Stimulated activated CD4-positive, alpha-beta T cell treated with anti-CD3 and anti-CD28 coated beads, TNF-alpha, amount 100 ng/mL, for 4 hours (primary cell): ENCODE data around the gene TEX35.

ENCODE experiments used
- DNase-seq, 3 experiments: peaks; one replicate each; pipeline ENCODE4 v3.0.0-alpha.2; 2020; ENCODE audit warnings: low read depth in 3 of 3

The TEX35 gene

DNA sequence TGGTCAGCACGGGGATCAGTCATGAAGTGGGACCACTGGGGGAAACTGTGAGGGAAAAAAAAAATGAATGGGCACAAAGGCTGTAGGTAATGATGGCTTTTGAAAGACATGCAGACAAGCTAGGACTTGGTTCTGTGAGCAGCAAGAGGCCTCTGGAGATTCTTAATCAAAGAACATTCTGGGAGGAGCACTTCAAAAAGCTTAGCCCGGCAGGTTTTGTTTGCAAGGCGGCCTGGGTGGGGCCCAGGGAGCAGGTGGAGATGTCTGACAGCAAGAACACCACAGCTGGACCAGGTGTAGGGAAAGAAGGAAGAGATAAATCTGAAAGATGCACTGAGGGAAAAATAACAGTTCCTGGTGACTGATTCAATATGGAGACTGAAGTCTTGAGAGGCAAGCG is 6.0 kb downstream of the TEX35 start:
- no peak for DNase-seq

DNA sequence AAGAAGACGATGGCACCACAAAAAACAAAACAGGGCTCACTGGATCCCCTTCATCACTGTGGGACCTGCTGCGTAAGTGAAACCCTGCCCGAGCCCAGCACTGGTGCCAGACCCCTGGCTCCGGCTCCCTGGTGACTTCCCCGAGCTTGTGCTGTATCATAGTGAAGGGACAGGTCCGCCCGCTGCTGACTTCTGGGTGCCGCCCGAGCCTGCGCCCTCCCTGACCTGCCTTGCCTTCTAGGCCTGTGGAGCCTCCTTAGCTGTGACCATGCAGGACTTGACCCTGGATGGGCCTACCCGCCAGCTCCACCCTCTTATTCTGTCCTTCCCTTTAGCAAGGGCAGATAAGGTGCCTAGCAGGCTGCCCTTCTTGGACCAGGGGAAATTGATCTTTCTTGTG is 7.9 kb downstream of the TEX35 start:
- DNase-seq, result no peak

DNA sequence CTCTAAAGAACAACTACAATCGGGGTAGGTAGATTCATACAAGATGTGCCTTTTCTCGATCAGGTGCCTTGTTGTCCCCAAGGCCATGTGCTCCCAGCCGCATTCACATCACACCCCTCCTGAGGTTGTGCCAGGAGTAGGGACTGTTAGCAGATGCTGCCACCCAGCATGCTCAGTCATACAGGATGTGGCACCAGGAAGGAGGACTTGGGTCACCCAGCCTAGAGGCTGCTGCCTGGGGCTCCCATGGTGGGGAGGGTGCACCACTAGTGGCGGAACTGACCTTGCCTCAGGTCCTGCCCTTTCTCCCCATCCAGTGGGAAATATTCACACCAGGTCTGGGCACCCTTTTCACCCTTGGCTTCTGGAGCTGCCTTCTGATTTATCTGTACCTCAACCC is 8.3 kb downstream of the TEX35 start:
- DNase-seq, result no peak

DNA sequence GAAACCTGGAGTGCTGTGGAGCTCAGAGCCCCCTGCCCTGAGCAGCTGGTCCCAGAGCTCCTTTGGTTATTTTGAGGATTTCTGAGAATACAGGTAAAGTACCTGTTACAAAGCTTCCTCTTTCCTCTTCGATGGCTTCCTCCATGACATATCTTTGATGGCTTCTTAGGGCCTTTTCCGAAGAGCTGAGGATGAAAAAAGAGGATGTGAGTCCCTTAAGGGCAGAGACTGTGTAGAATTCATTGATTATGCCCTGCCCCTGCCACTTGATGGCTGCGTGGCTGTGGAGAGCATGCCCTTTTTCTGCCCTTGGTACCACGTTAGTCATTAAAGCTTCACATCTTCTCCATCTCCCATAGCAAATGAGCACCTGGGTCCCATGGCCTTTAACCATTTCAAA is 14.2 kb downstream of the TEX35 start:
- no peak for DNase-seq

DNA sequence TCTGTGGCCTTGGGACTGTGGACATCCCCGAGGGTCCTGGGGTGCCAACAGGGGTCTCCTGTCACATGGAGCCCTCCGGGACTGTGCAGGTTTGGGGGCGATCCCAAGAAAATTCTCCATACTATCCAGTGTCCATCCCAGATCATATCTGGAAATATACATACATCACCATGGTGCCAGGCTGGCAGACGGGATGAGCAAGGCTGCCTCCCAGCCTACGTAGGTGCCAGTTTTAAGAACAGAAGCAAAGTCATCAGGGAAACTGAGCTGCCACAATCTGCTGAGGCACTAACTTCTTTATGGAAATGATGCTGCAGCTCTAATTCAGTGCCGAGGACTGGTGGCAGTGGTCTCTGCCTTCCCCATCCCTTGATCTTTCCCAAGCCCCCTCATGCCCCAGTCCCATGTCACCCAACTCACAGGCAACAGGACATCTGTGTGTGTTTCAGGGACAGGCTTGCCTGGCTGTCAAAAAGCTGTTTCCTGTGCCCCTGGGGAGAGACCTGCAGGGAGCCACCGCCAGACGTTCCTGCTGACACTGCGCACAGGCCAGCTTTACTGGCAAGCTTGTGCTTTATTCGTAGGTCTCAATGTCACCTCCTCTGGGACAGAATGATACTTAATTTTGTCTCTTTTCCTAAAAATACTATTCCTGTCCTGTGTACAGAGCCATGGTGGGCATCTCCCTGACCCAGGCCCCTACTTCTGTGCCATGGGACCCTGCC is 15.5 kb downstream of the TEX35 start:
- no peak for DNase-seq

DNA sequence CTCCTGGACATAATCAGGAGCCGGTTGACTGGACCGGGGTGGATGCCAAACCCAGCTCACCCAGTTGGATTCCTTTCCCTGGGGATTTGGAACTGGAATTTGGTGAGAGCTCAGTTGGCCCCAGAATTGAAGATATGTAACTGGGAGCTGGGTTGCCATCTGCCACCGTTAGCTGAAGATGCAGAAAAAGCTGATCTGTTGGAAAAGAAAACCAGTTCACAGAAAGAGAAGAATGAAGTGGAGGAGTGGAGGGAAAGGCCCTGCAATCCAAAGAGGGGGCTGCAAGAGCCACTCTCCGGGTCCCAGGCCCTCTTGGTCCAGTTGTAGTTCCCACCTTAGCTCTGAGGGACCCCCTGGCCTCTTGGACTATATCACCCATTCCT is 16.0 kb downstream of the TEX35 start:
- no peak for DNase-seq

DNA sequence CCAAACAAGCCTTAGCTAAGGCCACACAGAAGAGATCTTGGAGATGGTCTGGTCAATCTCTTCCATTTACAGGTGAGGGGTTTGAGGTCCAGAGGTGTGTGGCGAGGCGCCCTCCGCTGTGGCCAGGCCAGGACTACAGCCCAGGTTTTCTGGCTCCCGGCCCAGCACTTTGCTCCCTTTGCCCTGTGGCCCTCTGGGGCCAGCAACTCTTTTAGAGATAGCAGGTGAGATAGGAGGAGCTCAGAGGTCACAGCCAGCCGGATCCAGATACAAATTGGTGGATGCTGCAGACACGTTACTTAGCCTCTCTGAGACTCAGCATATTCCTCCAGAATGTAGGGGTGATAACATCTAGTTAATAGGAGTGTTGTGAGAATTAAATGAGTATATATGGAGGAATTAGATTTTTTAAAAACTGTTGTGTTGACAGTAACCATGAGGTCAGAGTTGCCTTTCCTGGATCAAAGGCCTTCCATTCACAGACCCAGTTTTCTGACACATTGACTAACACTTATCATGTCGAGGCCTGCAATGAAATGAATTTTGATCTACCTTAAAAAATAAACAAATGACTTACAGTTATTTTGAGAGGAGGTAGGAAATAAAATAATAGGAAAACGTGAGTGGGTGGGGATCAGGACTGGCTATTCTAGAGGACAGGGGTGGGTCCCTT is 16.6 kb downstream of the TEX35 start:
- no peak for DNase-seq

DNA sequence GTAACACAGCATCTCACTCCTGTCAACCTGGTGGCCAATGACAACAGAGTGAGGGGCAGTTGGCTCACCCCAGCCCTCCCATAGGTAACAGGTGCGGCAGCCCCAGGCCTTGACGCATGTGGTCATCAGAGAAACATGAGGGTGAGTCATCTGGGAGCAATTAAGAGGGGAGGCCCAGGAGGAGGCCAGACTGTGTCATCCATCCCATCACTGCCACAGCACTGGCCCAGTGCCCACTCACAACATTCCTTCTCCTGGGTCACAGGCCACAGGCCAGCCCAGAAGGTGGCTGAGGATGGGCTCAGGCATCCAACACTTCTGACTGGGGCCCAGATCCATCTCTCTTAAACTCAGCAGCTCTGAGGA is 17.1 kb downstream of the TEX35 start:
- no peak for DNase-seq

DNA sequence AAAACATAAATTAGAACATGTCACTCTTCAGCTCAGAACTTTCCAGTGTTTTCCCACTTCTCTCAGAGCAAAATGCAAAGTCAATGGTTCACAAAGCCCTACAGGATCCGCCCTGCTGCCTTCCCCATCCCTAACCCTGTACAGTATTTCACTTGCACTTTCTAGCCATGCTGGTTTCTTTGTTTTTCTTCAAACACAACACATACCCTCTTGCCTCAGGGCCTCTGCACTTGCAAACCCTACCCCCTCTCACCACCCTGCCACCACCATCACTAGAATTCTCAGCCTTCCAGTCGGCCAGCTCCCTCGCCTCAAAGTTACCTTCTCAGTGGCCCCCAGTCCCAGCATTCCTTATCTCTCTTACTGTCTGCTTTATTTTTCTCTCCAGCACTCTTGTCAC is 17.6 kb downstream of the TEX35 start:
- no peak for DNase-seq

DNA sequence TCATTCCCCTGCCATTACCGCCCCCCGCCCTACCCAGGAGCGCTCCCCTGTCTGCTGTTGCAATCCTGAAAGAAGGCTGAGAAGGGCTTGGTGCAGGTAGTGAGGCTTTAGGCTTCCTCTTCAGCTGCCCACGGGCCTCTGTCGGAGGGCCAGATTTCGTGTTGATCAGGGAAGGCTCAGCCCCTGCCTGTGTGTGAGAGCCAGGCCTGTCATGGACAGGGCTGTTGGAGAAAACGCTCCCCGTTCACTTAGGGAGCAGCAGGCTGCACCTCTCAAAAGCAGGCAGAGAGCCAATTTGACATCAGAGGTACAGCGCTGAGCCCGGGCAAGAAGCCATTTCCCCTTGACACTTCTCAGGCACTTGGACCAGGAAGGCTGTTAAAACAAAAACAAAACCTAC is 19.0 kb downstream of the TEX35 start:
- no peak for DNase-seq

DNA sequence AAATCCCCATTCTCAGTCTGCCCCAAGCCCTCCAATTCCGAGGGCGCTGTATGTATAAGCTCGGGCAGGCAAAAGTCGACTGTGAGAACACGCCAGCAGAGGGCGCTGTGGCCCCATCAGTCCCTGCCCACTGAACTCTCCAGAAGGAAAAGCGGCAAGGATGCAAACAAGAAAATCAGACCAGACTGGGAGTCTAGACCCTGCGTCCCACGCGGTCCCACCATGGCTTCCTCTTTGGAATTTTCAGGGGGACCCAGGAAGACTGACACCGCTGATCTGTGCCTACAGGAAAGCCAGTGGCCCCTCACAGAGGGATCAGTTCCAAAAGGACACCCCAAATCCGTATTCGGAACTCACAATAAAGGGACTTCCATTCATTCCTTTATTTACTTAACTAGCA is 19.5 kb downstream of the TEX35 start:
- peak; percentile 38 to 58 (median 53) for DNase-seq

DNA sequence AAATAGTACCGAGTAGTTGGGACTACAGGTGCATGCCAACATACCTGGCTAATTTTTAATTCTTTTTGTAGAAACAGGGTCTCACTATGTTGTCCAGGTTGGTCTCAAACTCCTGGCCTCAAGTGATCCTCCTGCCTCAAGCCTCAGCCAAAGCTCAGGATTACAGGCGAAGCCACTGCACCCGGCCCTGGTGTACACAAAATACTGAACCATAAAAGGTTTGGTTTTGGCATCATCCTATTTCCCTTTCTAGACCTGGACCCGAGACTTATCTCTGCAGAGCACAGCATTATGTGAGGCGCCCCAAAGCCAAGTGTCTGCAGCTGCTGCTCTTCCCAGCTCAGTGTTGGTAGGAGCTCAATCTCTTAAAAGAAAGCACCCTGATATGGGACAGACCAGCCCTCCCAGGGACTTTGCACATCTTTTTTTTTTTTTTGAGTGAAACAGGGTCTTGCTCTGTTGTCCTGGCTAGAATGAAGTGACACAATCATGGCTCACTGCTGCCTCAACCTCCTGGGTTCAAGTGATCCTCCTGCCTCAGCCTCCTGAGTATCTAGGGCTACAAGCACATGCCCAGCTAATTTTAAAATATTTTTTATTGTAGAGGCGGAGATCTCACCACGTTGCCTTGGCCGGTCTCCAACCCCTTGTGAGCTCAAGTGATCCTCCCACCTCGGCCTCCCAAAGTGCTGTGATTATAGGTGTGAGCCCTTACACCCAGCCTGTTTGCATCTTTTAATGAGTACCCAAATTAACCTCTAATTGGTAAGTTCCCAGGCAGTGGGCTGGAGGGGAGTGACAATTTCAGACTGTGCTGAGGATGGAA is 20.4 kb downstream of the TEX35 start:
- no peak for DNase-seq

DNA sequence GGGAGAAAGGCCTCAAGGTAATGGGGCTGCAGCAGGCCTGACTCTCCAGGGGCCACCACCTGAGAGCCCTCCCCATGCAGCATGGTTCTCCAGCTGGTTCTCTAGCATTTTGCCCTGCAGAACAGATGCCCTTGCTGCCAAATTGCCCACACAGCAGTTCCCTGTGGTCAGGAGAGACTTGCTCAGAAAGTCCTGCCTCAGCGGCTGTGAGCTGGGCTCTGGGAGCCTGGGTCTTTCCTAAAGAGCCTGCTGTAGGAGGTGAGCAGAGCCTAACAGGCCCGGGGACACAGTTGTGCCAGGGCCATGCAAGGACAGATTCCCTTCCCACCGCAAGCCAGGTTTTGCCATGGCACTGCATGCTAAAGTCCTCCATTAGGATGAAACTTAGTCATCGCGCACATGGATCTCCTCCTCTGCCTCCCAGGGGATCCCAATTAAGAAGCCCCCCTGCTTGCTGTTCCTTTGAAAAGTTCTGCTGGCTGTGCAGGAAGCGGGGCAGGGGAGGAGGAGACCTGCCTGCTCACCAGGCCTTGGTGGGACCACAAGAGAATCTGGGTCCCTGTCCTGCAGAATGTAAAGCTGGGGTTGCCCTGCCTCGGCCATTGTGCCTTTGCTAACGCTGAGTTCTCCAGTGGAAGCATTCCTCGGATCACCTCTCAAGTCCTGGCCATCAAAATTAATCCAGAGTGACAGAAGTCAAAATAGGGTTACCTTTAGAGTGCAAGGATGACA is 21.4 kb downstream of the TEX35 start:
- no peak for DNase-seq

DNA sequence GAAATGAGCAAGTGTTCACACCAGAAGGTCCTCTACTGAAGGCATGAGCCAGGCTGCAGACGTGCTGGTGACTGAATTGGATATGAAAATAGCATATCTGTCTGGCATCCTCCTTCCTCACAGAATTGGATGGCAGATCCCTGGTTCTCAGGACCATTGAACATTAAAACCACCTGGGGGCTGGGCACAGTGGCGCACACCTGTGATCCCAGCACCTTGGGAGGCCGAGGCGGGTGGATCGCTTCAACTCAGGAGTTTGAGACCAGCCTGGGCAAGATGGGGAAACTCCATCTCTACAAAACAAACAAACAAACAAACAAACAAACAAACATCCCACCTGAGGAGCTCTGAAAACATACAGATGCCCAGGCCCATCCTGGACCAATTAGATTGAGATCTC is 23.4 kb downstream of the TEX35 start:
- DNase-seq, result no peak

DNA sequence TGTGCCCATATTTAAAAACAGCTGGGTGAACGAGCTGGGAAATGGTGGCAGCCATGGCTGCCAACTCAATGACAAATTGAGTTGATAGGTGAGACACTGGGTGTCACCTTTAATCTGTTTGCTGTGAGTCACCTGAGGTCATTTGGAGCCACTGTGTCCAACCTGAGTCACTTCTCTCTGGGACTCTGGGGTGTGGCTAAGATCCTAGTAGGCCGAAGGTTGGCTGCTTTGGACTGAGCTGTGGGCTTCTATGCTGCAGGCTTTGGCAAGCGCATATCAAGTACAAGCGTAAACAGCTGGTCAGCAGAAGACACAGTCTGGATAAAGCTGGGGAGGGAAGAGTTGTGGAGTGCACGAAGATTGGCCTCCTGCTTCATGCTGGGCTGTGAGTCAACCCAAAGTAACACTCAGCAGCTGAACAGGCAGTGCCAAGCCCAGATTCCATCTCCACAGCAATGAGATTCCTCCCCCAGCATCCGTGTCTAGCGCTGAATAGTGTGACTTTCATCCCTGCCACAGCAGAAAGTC is 24.0 kb downstream of the TEX35 start:
- DNase-seq, result no peak

DNA sequence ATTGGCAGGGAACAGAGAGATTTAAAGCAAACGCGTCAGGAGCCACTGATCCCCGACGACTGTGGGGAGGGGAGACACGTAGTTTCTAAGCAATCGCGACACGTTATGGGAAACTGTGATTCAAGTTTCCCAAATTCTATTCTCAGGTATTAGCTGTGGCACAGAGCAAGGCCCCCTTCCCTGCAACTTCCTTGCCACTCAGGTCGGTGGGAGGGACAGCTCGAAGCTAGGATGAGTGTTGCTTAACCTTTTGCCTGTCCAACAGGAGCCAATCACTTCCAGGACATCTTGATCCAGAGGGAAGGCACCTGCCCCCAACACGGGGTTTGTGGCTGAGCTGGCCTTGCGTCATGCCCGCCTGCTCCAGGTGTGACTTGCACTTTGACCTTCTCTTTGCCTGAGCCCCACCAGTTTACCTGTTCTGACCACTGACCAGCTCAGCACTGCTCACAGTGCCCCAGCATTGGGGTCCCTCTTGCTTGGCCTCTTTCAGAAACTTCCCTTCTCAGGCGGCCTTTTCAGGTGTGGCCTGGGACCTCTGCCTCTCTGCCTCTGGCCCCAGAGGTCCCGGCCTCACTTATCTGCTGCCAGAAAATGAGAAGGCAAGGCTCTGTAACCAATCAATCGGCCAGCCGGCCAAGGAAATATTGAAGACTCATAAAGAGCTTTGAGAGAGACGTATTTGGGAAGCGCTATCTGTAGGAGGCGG is 24.6 kb downstream of the TEX35 start:
- DNase-seq, result no peak

DNA sequence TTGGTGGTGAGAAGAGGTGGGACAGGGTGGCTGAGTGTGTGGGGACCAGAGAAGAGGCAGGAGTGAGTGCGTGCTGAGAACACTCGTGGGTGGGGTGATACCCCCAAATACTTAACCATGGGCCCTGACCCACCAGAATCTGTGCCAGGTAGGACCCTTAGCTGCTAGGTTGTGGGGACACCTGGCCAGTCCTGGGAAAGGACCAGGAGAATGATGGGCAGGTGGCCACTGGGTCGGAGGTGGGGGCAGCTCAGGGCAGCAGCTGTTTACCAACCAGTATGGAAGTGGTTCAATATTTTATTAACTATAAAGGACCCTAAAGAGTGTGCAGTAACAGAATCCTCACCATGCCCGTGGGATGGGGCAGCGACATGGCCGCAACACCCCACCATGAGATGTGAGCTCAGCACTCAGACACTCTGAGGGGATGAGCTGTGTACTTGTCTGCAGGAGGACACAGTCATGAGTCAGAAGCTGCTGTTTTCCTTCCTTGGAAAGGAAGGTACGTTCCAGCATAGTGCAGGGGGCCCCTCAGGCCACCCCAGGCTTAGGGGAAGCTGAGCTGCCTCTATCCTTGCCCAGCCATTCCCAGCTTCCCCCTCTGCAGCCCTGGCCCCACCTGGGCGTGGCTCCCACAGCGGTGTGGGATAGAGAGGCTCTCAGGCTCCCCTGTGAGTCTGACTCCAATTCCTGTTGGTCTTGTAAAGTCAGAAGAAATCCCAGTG is 25.4 kb downstream of the TEX35 start:
- DNase-seq, result no peak

DNA sequence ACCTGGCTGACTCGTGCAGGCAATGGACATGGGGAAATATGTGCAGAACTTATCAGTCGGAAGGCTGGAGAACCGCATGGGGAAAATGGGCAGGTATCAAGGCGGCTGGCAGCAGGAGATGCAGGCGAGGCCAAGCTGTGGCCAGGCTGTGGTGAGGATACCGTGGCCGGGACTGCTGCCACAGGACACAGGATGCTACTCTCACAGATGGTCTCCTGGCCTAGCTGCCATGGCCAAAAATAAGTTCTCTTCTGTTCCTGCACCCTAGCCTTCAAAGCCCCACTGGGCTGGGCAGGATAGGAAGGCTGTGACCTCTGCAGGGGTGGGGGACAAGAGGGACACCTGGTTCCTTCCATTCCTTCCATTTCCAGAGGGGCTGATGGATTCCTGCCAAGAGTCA is 26.4 kb downstream of the TEX35 start:
- DNase-seq, result no peak

DNA sequence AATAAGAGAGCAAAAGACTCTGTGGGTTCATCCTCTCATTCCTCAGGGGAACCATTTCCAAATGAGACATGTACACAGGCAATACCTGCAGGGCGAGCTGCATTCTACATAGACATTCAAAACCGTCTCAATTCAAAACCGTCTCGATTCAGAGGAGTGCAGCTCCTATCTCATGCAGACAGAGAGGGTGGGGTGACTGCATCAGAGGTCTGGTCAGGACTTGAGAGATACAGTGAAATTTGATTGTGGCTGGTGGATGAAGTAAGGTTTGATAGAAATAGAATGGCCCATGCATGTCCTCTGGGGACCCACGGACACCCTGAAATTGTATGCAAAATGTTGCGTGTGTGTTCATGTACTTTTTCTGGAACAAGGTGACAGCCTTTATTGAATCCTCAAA is 27.3 kb downstream of the TEX35 start:
- DNase-seq, result no peak

DNA sequence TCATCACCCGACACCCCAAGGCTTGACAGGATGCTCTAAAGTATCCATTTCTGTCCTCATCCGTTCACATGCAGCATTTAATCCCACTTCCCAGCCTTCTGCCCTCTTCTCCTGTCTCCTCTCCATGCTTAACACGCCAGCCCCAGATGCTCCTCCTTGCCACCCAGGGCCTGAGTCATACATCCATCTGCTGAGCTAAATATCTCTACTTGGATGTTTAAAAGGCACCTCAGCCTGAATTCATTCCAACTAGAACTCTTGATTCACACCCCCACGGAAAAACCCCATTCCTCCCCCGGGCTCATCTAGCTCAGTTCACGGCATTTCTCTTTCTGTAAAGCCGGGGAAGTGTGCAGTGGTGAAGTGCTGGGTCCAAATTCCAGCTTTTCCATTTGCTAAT is 27.7 kb downstream of the TEX35 start:
- no peak for DNase-seq

DNA sequence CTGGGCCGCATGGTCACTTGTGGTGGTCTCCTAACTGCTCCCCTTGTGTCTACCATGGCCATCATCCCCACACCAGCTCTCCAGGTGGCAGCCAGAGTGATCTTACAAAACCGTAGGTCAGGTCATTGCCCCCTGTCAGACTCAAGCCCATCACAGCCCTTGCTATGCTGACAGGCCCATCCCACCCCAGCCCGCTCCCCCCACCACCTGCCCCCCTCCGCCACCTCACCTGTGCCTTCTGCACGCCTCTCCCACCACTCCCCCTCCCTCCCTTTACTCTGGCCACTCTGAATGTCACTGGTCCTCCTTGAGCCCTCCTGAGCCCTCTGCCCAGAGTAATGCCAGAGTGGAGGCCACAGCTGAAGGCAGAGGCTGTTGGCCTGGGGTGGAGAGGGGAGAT is 28.5 kb downstream of the TEX35 start:
- DNase-seq, result no peak
